Measurements from ENCODE around the gene ZSWIM4. TPM values are rescaled to one million over a fixed set of nuclear protein-coding genes. Genes with fewer than 3 reads are reported as not detected.

The ZSWIM4 gene
- total and polyA plus RNA-seq, 2 of the 13 experiments (the other 11 are each of a cell fraction or from before 2014, with no cell fraction given): 0.33 to 0.86 TPM

DNA sequence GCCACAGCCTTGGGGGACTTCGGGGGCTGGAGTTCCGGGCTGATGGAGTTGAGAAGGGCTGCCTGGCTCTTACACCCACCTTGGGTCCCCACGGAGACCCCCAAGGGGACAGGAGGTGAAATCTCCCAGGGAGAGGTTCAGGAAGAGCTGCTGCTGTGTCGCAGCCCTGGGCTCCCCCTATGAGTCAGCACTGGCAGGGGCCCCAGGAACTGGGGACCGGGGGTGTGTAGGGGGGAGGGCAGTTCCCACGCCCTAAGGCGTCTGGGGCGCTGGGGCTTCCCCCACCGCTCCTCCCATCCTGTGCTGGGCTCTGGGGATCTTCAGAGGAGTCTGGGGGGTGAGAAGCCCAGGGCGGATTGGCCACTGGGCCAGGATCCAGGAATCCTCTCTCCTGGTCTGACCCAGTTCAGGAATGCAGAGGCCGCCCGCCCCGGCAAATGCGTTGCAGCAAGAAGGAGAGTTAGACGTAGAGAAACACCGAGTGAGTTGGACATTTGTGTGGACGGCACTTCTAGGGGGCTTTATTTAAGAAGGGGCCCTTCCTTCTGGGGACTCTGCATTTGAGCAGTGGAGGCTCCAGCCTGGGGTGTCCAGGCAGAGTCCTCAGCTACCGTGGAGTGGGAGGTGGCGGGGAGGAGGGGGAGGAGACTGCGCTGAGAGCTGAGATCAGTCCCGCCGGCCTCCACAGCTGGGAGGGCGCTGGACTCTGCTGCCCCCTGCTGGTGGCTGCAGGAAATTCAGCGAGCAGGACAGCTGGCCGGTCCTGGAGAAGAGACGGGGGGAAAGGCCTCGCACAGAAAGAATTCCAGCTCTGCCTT is 66.7 kb downstream of the ZSWIM4 start (continued):
- no peak for TF ChIP-seq SRY (CRISPR knock-in tag; IDR thresholded peaks at IDR 0.05)
- peak; percentile 50; the same call in 1 of the 2 replicates for TF ChIP-seq GATAD1 (CRISPR knock-in tag; IDR thresholded peaks at IDR 0.05)
- no peak for TF ChIP-seq ZNF354B (CRISPR knock-in tag; IDR thresholded peaks at IDR 0.05)
- TF ChIP-seq NFYC (CRISPR knock-in tag; IDR thresholded peaks at IDR 0.05): no peak
- TF ChIP-seq GFI1 (CRISPR knock-in tag; IDR thresholded peaks at IDR 0.05; ENCODE audit: borderline replicate concordance): no peak
- TF ChIP-seq ZNF24 (IDR thresholded peaks at IDR 0.05): no peak
- peak; percentile 97 for TF ChIP-seq RAD21 (CRISPR knock-in tag; IDR thresholded peaks at IDR 0.05)
- no peak for TF ChIP-seq EHMT2 (IDR thresholded peaks at IDR 0.05; ENCODE audit: borderline replicate concordance, low read depth, low read length)
- TF ChIP-seq AGO2 (optimal IDR thresholded peaks at IDR 0.05; ENCODE audit: low read depth, low read length): no peak
- TF ChIP-seq SMC3 (IDR thresholded peaks at IDR 0.05; ENCODE audit: low read length): peak; percentile 64
- TF ChIP-seq IKZF4 (CRISPR knock-in tag; IDR thresholded peaks at IDR 0.05; ENCODE audit: borderline replicate concordance, low read depth, not compliant biosample characterization): no peak
- TF ChIP-seq THAP11 (CRISPR knock-in tag; IDR thresholded peaks at IDR 0.05): peak; percentile 41; the same call in 1 of the 2 replicates
- no peak for TF ChIP-seq U2AF1 (optimal IDR thresholded peaks at IDR 0.05; ENCODE audit: low read depth, low read length)
- TF ChIP-seq ZNF550 (CRISPR knock-in tag; IDR thresholded peaks at IDR 0.05; ENCODE audit: borderline replicate concordance): no peak
- TF ChIP-seq SIN3A (IDR thresholded peaks at IDR 0.05; ENCODE audit: borderline replicate concordance, low read depth, low read length): 0 out of 2 replicates have a peak, but pooled peaks have one; percentile 36
- peak; percentile 26; the same call in 1 of the 2 replicates for TF ChIP-seq HOXA5 (CRISPR knock-in tag; IDR thresholded peaks at IDR 0.05)
- TF ChIP-seq ZMYM3 (CRISPR knock-in tag; IDR thresholded peaks at IDR 0.05): 0 out of 2 replicates have a peak, but pooled peaks have one; percentile 33
- TF ChIP-seq AHR (CRISPR knock-in tag; IDR thresholded peaks at IDR 0.05): no peak
- peak; percentile 56; the same call in 1 of the 2 replicates for TF ChIP-seq ZGPAT (CRISPR knock-in tag; IDR thresholded peaks at IDR 0.05)
- TF ChIP-seq, protein P1, sequence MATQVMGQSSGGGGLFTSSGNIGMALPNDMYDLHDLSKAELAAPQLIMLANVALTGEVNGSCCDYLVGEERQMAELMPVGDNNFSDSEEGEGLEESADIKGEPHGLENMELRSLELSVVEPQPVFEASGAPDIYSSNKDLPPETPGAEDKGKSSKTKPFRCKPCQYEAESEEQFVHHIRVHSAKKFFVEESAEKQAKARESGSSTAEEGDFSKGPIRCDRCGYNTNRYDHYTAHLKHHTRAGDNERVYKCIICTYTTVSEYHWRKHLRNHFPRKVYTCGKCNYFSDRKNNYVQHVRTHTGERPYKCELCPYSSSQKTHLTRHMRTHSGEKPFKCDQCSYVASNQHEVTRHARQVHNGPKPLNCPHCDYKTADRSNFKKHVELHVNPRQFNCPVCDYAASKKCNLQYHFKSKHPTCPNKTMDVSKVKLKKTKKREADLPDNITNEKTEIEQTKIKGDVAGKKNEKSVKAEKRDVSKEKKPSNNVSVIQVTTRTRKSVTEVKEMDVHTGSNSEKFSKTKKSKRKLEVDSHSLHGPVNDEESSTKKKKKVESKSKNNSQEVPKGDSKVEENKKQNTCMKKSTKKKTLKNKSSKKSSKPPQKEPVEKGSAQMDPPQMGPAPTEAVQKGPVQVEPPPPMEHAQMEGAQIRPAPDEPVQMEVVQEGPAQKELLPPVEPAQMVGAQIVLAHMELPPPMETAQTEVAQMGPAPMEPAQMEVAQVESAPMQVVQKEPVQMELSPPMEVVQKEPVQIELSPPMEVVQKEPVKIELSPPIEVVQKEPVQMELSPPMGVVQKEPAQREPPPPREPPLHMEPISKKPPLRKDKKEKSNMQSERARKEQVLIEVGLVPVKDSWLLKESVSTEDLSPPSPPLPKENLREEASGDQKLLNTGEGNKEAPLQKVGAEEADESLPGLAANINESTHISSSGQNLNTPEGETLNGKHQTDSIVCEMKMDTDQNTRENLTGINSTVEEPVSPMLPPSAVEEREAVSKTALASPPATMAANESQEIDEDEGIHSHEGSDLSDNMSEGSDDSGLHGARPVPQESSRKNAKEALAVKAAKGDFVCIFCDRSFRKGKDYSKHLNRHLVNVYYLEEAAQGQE (IDR thresholded peaks at IDR 0.05; ENCODE audit: borderline replicate concordance in 1 of 2, low read depth in 1 of 2, low read length in 2 of 2): no peak
- TF ChIP-seq ZNF136 (CRISPR knock-in tag; IDR thresholded peaks at IDR 0.05; ENCODE audit: low read depth): no peak
- 0 out of 2 replicates have a peak, but pooled peaks have one; percentile 50 for TF ChIP-seq ERF (CRISPR knock-in tag; IDR thresholded peaks at IDR 0.05)
- peak; percentile 24; the same call in 1 of the 2 replicates for TF ChIP-seq ZNF543 (CRISPR knock-in tag; IDR thresholded peaks at IDR 0.05)
